HepG2 (cell line): ENCODE results near the gene MOB4.

ENCODE experiments used
- HES4 ChIP-seq: sonication (generic); formaldehyde crosslinking; IDR thresholded peaks from 2 replicates; pipeline ENCODE4 v1.9.0; 2021; ENCODE audit warnings: mild to moderate bottlenecking, missing genetic modification reagents, borderline replicate concordance
- NR2F2 ChIP-seq: IDR thresholded peaks from 2 replicates; pipeline ENCODE4 v1.6.1; 2012; ENCODE audit warnings: low read depth, inconsistent platforms, borderline replicate concordance
- TF ChIP-seq, protein P1 (sequence below): sonication (generic); formaldehyde crosslinking; IDR thresholded peaks from 2 replicates; pipeline ENCODE4 v1.4.0; 2020; ENCODE audit warnings: missing genetic modification reagents

DNA sequence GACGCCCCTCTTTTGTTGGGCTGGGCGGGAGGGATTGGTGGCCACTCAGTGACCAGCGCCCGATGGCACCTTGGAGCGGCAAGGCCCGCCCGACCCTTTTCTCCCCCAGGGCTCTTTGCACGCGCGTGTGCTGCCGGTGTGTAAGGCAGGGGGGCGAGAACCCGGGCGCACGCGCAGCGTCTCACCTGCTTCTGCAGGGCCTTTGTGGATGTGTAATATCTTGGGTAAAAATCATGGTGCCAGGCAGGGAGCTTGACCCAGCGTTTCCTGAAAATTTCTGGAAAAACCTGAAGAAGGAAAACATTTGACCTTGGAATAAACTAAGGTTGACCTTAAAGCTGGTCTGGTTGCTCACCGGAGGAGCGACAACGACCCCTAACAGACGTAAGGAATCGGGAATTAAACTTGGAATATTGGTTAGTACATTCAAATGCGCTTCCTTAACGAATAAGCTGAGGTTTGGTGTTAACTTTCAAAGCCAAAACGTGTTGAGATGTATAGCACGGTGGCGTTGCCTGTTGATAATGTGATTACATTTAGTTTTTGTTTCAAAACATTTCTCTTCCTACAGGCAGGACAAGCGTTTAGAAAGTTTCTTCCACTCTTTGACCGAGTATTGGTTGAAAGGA is 15.2 kb upstream of the MOB4 start:
- TF ChIP-seq, protein P1, sequence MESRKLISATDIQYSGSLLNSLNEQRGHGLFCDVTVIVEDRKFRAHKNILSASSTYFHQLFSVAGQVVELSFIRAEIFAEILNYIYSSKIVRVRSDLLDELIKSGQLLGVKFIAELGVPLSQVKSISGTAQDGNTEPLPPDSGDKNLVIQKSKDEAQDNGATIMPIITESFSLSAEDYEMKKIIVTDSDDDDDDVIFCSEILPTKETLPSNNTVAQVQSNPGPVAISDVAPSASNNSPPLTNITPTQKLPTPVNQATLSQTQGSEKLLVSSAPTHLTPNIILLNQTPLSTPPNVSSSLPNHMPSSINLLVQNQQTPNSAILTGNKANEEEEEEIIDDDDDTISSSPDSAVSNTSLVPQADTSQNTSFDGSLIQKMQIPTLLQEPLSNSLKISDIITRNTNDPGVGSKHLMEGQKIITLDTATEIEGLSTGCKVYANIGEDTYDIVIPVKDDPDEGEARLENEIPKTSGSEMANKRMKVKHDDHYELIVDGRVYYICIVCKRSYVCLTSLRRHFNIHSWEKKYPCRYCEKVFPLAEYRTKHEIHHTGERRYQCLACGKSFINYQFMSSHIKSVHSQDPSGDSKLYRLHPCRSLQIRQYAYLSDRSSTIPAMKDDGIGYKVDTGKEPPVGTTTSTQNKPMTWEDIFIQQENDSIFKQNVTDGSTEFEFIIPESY (CRISPR knock-in tag): no peak
- TF ChIP-seq HES4 (CRISPR knock-in tag) (no peak; the same call in 1 of the 2 replicates), NR2F2 (no peak)
